MM.1S (cell line): ENCODE measurements around the gene GFPT2.

Experiments
- CTCF ChIP-seq: fragments of 300-600 bp; sonication (generic); IDR thresholded peaks from 2 replicates; pipeline ENCODE4 v1.5.1; 2016; ENCODE audit warnings: antibody characterized with exemption, low read length, mixed read lengths
- EZH2 ChIP-seq: fragments of 300-600 bp; sonication (generic); optimal IDR thresholded peaks from 2 replicates; pipeline ENCODE3; 2017; ENCODE audit warnings: low read depth, mild to moderate bottlenecking, antibody characterized with exemption, low read length, mixed read lengths

DNA sequence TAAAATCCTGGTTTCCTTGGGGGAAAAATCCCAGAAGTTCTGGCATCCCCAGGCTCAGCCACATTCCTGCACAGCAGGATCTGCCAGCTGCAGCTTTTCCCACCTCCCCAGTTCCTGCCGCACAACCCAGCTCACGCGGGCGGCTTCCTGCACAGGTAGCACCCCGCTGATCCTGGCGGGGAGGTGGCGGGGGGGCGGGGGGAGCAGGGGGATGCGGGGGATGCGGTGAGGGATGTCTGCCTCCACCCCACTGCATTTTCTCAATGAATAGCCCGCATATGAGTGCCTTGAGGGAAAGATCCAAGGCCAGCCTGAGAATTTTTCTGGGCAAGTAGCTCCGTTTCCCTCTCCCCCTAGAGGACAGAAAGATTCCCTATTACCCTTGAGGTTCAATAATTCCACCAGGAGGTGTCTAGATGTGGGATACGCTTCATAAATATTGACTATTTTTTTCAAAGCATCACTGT lies 21.1 kb downstream of the GFPT2 start:
- TF ChIP-seq CTCF (no peak), EZH2 (no peak)
